HG03045 (cell line): Measurements from ENCODE around the gene PLCB2.

Experiments used
- ATAC-seq: cut with Tn5 transposase; IDR thresholded peaks from one replicate; pipeline ENCODE4 v1.9.1; 2021; ENCODE audit warnings: mild to moderate bottlenecking, moderate library complexity; ENCODE audit not compliant: unreplicated experiment

PLCB2 gene

GRCh38 chr15:40274350-40275274 is 33.1 kb downstream of the PLCB2 start:
- ATAC-seq = no peak

- no peak for ATAC-seq
These were observed 34.3 kb downstream of the PLCB2 start for GRCh38 chr15:40273428-40273827.

GRCh38 chr15:40272485-40273056 is 35.2 kb downstream of the PLCB2 start:
- no peak for ATAC-seq

GRCh38 chr15:40271685-40272484 is 35.9 kb downstream of the PLCB2 start:
- ATAC-seq = no peak

GRCh38 chr15:40270246-40270995 is 37.3 kb downstream of the PLCB2 start:
- ATAC-seq = no peak

GRCh38 chr15:40269604-40270003 is 38.1 kb downstream of the PLCB2 start:
- no peak for ATAC-seq

GRCh38 chr15:40267670-40268069 is 40.1 kb downstream of the PLCB2 start:
- ATAC-seq = no peak

DNA sequence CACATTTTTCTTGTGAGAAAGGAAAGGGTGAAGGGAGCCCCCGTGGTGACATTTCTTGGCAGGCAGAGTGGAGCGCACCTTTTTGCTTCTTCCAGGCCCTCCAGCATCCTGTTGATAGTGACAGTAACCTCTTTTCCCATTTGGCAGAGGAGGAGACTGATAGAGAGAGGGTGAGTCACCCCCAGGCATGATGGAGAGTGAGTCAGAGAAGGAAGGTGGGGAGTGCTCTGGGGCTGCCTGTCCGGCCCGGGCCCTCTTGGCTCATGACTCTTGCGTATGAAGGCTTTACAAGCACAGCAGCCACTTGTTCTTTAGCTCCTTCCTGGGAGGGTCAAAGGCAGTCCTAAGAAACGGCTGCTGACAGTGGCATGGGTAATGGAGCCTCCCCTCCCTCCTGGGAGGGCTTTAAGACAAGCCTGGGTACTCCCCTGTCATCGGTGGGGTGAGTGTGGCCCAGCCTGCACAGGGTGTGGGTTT is 40.9 kb downstream of the PLCB2 start:
- no peak for ATAC-seq

DNA sequence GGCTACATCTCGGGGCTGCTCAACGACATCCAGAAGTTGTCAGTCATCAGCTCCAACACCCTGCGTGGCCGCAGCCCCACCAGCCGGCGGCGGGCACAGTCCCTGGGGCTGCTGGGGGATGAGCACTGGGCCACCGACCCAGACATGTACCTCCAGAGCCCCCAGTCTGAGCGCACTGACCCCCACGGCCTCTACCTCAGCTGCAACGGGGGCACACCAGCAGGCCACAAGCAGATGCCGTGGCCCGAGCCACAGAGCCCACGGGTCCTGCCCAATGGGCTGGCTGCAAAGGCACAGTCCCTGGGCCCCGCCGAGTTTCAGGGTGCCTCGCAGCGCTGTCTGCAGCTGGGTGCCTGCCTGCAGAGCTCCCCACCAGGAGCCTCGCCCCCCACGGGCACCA is 41.9 kb downstream of the PLCB2 start:
- ATAC-seq = no peak

DNA sequence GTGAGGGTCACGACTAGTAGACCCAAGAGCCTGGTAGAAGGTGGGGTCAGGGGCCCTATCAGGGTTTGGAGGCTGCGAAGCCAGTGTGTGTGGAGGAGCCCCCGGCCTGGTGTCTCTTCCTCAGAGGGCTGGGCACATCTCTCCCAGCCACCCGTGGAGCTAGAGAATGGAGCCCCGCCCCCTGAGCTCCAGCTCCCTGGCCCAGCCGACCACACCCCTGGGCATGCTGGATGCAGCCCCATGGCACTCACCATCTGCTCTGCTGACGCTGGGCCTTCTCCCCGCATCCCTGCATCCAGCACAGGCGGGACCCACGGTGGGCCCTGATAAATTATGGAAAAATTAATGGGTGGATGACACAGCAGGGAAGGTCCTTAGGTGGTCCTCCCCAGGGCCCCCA is 42.4 kb downstream of the PLCB2 start:
- ATAC-seq = no peak

DNA sequence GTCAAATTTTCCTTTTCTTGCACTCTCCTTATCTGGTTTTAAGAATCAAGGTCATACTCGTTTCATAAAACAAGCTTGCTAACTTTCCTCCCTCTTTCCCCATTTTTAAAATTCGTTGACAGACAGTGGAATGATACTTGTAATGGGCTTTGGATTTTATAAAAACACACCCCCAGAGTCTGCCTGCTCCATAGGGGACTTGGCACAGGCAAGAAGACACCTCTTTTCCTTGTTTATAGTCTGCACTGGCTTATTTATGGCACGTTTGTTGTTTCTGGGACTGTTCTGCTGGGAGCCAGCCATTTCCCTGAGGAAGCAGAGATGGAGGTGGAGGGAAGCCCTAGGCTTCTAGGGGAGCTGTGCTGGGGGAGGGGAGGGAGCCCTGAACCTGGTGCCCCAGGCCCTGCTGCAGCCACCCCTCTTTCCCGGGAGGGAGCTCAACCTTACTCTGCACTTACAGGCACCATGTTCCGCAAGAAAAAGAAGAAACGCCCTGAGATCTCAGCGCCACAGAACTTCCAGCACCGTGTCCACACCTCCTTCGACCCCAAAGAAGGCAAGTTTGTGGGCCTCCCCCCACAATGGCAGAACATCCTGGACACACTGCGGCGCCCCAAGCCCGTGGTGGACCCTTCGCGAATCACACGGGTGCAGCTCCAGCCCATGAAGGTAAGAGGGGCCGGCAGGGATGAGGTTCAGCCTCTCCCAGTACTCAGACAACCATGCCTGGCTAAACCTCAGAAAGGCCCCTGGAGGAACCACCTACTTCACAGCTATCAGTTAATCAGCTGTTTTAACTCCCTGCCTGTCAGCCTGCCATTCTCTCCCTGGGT is 43.2 kb downstream of the PLCB2 start:
- ATAC-seq = no peak

- ATAC-seq = no peak
These were observed 44.5 kb downstream of the PLCB2 start for GRCh38 chr15:40263024-40263754.

GRCh38 chr15:40259021-40259420 is 48.7 kb downstream of the PLCB2 start:
- no peak for ATAC-seq

GRCh38 chr15:40258544-40258943 is 49.2 kb downstream of the PLCB2 start:
- ATAC-seq = no peak

DNA sequence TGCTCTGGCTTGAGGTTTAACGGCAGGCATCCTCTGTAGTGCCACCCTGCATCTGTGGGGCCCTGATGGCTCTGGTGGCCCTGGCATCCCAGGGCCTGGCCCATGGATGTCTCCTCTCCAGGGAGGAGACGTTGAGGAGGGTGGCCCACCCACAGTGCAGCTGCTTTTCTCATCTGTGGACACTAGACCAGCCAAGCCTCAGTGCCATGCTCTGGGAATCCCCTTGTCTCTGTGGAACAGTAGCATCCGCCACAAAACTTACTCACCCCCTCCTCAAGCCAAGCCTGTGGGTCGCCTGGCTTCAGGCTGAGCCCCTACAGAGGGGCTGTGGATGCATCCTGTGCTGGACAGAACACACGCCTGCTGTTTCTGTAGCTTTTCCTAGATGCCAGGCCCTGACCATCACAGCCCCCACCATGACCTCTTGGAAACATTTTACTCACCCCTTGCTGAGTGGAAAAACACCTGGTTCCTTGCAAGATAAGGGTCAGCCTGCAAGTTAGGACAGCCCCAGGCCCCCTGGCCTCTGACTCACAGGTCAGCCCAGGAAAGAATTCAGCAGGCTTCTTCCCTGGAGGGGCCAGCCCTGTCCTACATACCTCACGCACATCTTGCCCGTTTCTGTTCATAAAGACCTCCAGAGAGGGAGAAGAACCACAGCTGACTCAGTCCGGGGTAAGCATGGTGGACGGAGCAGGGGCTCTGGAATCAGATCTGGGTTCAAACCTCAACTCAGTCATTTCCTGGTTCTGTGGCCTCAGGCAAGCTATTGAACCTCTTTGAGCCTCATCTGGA is 49.9 kb downstream of the PLCB2 start:
- no peak for ATAC-seq

- ATAC-seq = no peak
These were observed 51.0 kb downstream of the PLCB2 start for GRCh38 chr15:40256638-40257235.

DNA sequence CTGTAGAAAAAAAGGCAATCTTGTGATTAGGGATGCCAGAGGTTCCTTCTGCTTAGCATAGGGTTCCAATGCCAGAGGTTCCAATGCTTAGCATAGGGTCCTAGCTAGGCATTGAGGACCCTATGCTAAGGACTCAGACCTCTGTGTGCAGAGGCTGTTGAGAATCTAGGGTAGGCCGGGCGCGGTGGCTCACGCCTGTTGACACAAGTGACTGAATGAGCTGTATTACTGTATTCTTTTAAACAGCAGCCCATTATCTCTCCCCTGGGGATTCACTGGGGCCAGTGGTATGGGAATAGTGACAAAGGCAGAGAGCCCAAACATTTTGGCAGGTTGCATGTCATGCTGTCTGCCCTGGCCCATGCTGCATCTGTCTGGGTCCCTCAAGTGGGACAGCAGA is 52.7 kb downstream of the PLCB2 start:
- ATAC-seq = no peak

- no peak for ATAC-seq
These were observed 53.3 kb downstream of the PLCB2 start for GRCh38 chr15:40254452-40254851.
